Esophagus muscularis mucosa (tissue), 4 donors: ENCODE data around the gene CCDC106. TPM values are rescaled to one million over a fixed set of nuclear protein-coding genes. Genes with fewer than 3 reads are reported as not detected.
A peak's percentile ranks its signal among the peaks of the same experiment; 100 is the strongest.

ENCODE experiments used
- DNase-seq: peaks from one replicate; pipeline ENCODE4 v3.0.0-alpha.2; 2017; ENCODE audit errors: extremely low spot score
- H3K27ac ChIP-seq, 4 donors: fragments of 200-600 bp; sonication (generic); replicated peaks in 1 of 4; 1 replicate in 3 of 4; 2 replicates in 1 of 4; pipeline ENCODE4 v1.5.1; 2016 to 2019; ENCODE audit warnings: mild to moderate bottlenecking in 1 of 4
- H3K27me3 ChIP-seq, 4 donors: fragments of 200-600 bp; sonication (generic); one replicate each; pipeline versions ENCODE4 v1.5.1 to v1.6.0; 2016 to 2019
- H3K36me3 ChIP-seq, 4 donors: fragments of 200-600 bp; sonication (generic); one replicate each; pipeline ENCODE4 v1.5.1; 2016 to 2019
- H3K4me1 ChIP-seq, 4 donors: fragments of 200-600 bp; sonication (generic); one replicate each; pipeline ENCODE4 v1.5.1; 2016 to 2019
- H3K4me3 ChIP-seq, 4 donors: fragments of 200-600 bp; sonication (generic); 1 replicate in 2 of 4; 2 replicates in 2 of 4; pipeline ENCODE4 v1.5.1; 2016 to 2019; ENCODE audit warnings: mild to moderate bottlenecking in 4 of 4, moderate library complexity in 1 of 4
- H3K9me3 ChIP-seq, 4 donors: fragments of 200-600 bp; sonication (generic); 1 replicate in 3 of 4; 2 replicates in 1 of 4; pipeline ENCODE4 v1.5.1; 2016 to 2019
- CTCF ChIP-seq, 3 experiments: fragments of 200-600 bp in 2 of 3; fragments of 450-650 bp in 1 of 3; sonication (generic) in 2 of 3; IDR thresholded peaks; one replicate each; pipeline ENCODE4 v1.5.1; 2017 to 2019; ENCODE audit warnings: antibody characterized with exemption in 3 of 3, mild to moderate bottlenecking in 2 of 3, moderate library complexity in 1 of 3
- EP300 ChIP-seq: sonication (generic); formaldehyde crosslinking; IDR thresholded peaks from one replicate; pipeline ENCODE4 v1.6.1; 2017; ENCODE audit warnings: antibody characterized with exemption
- POLR2A ChIP-seq: fragments of 450-650 bp; IDR thresholded peaks from one replicate; pipeline ENCODE4 v1.6.1; 2017; ENCODE audit warnings: antibody characterized with exemption, moderate library complexity, mild to moderate bottlenecking, low read depth
- POLR2AphosphoS5 ChIP-seq, 2 donors: sonication (generic); formaldehyde crosslinking; IDR thresholded peaks; one replicate each; pipeline ENCODE4 v1.6.1; 2017; ENCODE audit warnings: antibody characterized with exemption in 2 of 2
- WGBS: methylation state at CpG from one replicate; pipeline ENCODE4 v1.1.5; 2018; 5-methylcytosine and 5-hydroxymethylcytosine counted together
- intact Hi-C: fragments of 100-400 bp; cut with DNase I; formaldehyde crosslinking; loops from one replicate; pipeline ENCODE4 v1.15.1; 2023
- total RNA-seq, 4 donors: library from RNA; depleted of rRNA; stranded (reverse); fragments of >200 nt; gene quantifications; one replicate each; pipeline versions ENCODE4 v1.1.0 to v1.2.1, GENCODE V29; 2016

CCDC106 gene
- total RNA-seq, 4 donors from 2014 or later: 9.4 to 22.0 (median 19.2) TPM

- peaks cover 52 to 68% (median 57%) of the 10 kb centered on the region in 4 donors for H3K4me1 ChIP-seq
- H3K4me3 ChIP-seq: peak within 1 kb of the TSS; percentile 78 to 100 (median 92)
Measured at GRCh38 chr19:55654868-55655647, 7.0 kb downstream of the CCDC106 start, which contains the start of gene U2AF2. Gene U2AF2, plus strand, starts transcription at chr19:55655035. Its CDS starts 70 bp downstream, at chr19:55655105.

GRCh38 chr19:55655648-55656040 lies 7.6 kb downstream of the CCDC106 start:
- Histone ChIP-seq H3K36me3 (peaks cover 13 to 39% (median 27%) of the 10 kb centered on the region in 4 donors), H3K27ac (peak overlapping the region; percentile 97 to 100 (median 98)), H3K27me3 (no peaks in the 10 kb centered on the region), H3K9me3 (no peaks in the 10 kb centered on the region), H3K4me1 (peaks cover 52 to 68% (median 62%) of the 10 kb centered on the region in 4 donors), H3K4me3 (peak overlapping the region; percentile 78 to 100 (median 92))
- 0% methylated on average over 19 of the region's 19 CpGs for WGBS
- no peak for DNase-seq
- intact Hi-C loops: loop anchor here (2.0 to 10.0 kb wide), 2 partner anchors 17 to 541 kb away; partner anchors contain the start of gene PPP1R12C
- TF ChIP-seq POLR2A (no peak), POLR2AphosphoS5 (IDR thresholded peaks at IDR 0.05) (no peak), CTCF (IDR thresholded peaks at IDR 0.05) (no peak), EP300 (no peak)

More at GRCh38 chr19:55654868-55655647, 7.0 kb downstream of the CCDC106 start, which contains the start of gene U2AF2:
- peak; percentile 98 for DNase-seq
- intact Hi-C loops: loop anchor here (10.0 kb wide), 1 partner anchor 540 kb away; the partner anchor contains the start of gene PPP1R12C
- Histone ChIP-seq H3K36me3 (peaks cover 7 to 39% (median 22%) of the 10 kb centered on the region in 4 donors), H3K27ac (peak within 1 kb of the TSS; percentile 97 to 100 (median 98)), H3K9me3 (no peaks in the 10 kb centered on the region), H3K27me3 (no peaks in the 10 kb centered on the region)
- under 1% methylated on average over 45 of the region's 95 CpGs for WGBS
- TF ChIP-seq EP300 (no peak), POLR2AphosphoS5 (IDR thresholded peaks at IDR 0.05) (peak; percentile 36 to 87), CTCF (IDR thresholded peaks at IDR 0.05) (peak in 1 of 3 experiments; percentile 8), POLR2A (peak; percentile 39)

- peak overlapping the region; percentile 78 to 100 (median 92) for H3K4me3 ChIP-seq
- no peaks in the 10 kb centered on the region for H3K27me3 ChIP-seq
- no peak for TF ChIP-seq EP300
- TF ChIP-seq POLR2AphosphoS5 (IDR thresholded peaks at IDR 0.05): no peak
- TF ChIP-seq CTCF (IDR thresholded peaks at IDR 0.05): no peak
- no peak for TF ChIP-seq POLR2A
- 58% methylated on average over 7 of the region's 7 CpGs for WGBS
- H3K9me3 ChIP-seq: no peaks in the 10 kb centered on the region
- peaks cover 22 to 40% (median 32%) of the 10 kb centered on the region in 4 donors for H3K36me3 ChIP-seq
- H3K27ac ChIP-seq: no peak overlapping the region
- no peak for DNase-seq
- intact Hi-C loops: loop anchor here (2.0 to 10.0 kb wide), 2 partner anchors 16 to 542 kb away; partner anchors contain the start of gene PPP1R12C
- H3K4me1 ChIP-seq: peaks cover 52 to 71% (median 63%) of the 10 kb centered on the region in 4 donors
Measured at GRCh38 chr19:55656552-55656951, 8.5 kb downstream of the CCDC106 start.

GRCh38 chr19:55656988-55657747 lies 9.2 kb downstream of the CCDC106 start:
- Histone ChIP-seq H3K9me3 (no peaks in the 10 kb centered on the region), H3K36me3 (peaks cover 28 to 40% (median 38%) of the 10 kb centered on the region in 4 donors), H3K27ac (peak overlapping the region in 1 of 4 donors; percentile 2), H3K4me3 (peak overlapping the region; percentile 78 to 100 (median 92)), H3K27me3 (no peaks in the 10 kb centered on the region), H3K4me1 (peaks cover 52 to 71% (median 63%) of the 10 kb centered on the region in 4 donors)
- intact Hi-C loops: loop anchor here (2.0 to 10.0 kb wide), 2 partner anchors 16 to 542 kb away; partner anchors contain the start of gene PPP1R12C
- DNase-seq: no peak
- TF ChIP-seq POLR2AphosphoS5 (IDR thresholded peaks at IDR 0.05): no peak
- no peak for TF ChIP-seq POLR2A
- TF ChIP-seq EP300: no peak
- WGBS: 53% methylated on average over 18 of the region's 18 CpGs
